Gastrocnemius medialis (tissue), 4 donors: ENCODE results near the gene CCDC142.
"Not testable (repeated sequence)": the region's sequence is repeated elsewhere in the genome, so short reads cannot be mapped to it uniquely, and the experiment has no call there.

ENCODE experiments used
- POLR2A ChIP-seq, 2 donors: fragments of 450-650 bp; IDR thresholded peaks; one replicate each; pipeline ENCODE4 v1.6.1; 2017; ENCODE audit warnings: antibody characterized with exemption in 2 of 2, mild to moderate bottlenecking in 2 of 2, moderate library complexity in 2 of 2
- TF ChIP-seq, protein P1 (sequence below), 5 experiments: fragments of 450-650 bp in 3 of 5; fragments of 200-600 bp in 2 of 5; sonication (generic) in 2 of 5; IDR thresholded peaks in 4 of 5; conservative IDR thresholded peaks in 1 of 5; 1 replicate in 4 of 5; 2 replicates in 1 of 5; pipeline ENCODE4 v1.5.1; 2016 to 2019; ENCODE audit warnings: antibody characterized with exemption in 5 of 5, mild to moderate bottlenecking in 3 of 5, moderate library complexity in 3 of 5

DNA sequence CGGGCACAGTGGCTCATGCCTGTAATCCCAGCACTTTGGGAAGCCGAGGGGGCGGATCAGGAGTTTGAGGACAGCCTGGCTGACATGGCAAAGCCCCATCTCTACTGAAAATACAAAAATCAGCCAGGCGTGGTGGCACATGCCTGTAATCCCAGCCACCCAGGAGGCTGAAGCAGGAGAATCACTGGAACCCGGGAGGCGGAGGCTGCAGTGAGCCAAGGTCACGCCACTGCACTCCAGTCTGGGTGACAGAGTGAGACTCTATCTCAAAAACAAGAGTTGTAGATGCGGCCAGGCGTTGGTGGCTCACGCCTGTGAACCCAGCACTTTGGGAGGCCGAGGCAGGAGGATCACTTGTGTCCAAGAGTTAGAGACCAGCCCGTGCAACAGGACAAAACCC is 12.1 kb downstream of the CCDC142 start:
- not testable (repeated sequence) for TF ChIP-seq POLR2A (IDR thresholded peaks at IDR 0.05)
- TF ChIP-seq, protein P1, sequence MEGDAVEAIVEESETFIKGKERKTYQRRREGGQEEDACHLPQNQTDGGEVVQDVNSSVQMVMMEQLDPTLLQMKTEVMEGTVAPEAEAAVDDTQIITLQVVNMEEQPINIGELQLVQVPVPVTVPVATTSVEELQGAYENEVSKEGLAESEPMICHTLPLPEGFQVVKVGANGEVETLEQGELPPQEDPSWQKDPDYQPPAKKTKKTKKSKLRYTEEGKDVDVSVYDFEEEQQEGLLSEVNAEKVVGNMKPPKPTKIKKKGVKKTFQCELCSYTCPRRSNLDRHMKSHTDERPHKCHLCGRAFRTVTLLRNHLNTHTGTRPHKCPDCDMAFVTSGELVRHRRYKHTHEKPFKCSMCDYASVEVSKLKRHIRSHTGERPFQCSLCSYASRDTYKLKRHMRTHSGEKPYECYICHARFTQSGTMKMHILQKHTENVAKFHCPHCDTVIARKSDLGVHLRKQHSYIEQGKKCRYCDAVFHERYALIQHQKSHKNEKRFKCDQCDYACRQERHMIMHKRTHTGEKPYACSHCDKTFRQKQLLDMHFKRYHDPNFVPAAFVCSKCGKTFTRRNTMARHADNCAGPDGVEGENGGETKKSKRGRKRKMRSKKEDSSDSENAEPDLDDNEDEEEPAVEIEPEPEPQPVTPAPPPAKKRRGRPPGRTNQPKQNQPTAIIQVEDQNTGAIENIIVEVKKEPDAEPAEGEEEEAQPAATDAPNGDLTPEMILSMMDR (IDR thresholded peaks at IDR 0.05 in 4 of 5, conservative IDR thresholded peaks at IDR 0.05 in 1 of 5) = not testable (repeated sequence)
